Measurements from ENCODE around the gene SMPD4.
"Not testable (repeated sequence)": the region's sequence is repeated elsewhere in the genome, so short reads cannot be mapped to it uniquely, and the experiment has no call there.

GRCh38 chr2:130137118-130137517 is 44.3 kb downstream of the SMPD4 start:
- not testable (repeated sequence) for TF ChIP-seq CTCF (IDR thresholded peaks at IDR 0.05; ENCODE audit: insufficient read depth, low read length, poor library complexity, severe bottlenecking); EZH2phosphoT487 (conservative IDR thresholded peaks at IDR 0.05; ENCODE audit: low read length)
